ENCODE data around the gene SLIT1. TPM values are rescaled to one million over a fixed set of nuclear protein-coding genes. Genes with fewer than 3 reads are reported as not detected.
A peak's percentile ranks its signal among the peaks of the same experiment; 100 is the strongest.

SLIT1 gene
- total RNA-seq, 2 experiments from 2014 or later = 0.13 to 1.0 TPM

- H3K36me3 ChIP-seq (ENCODE audit: insufficient read depth, low read length) = no peaks in the 10 kb centered on the region
- H3K4me3 ChIP-seq (ENCODE audit: low read depth, low read length, poor library complexity, severe bottlenecking) = no peak overlapping the region
- DNase-seq (ENCODE audit: low spot score) = peak; percentile 77
- TF ChIP-seq EZH2phosphoT487 (IDR thresholded peaks at IDR 0.05; ENCODE audit: borderline replicate concordance, low read depth, low read length) (no peak), CTCF (conservative IDR thresholded peaks at IDR 0.05; ENCODE audit: low read length) (peak; percentile 89)
- no peaks in the 10 kb centered on the region for H3K9me2 ChIP-seq (ENCODE audit: insufficient read depth, low read length)
- peak overlapping the region; percentile 44; the same call in 1 of the 2 replicates for H3K4me2 ChIP-seq (ENCODE audit: low read length)
- no peaks in the 10 kb centered on the region for H3K9me3 ChIP-seq (ENCODE audit: low read length)
- H3K4me1 ChIP-seq (ENCODE audit: insufficient read depth, low read length, poor library complexity, severe bottlenecking) = peaks cover 4% of the 10 kb centered on the region
- intact Hi-C loops (cut with micrococcal nuclease; ENCODE audit: unreplicated experiment) = no loop called here
- H3K27ac ChIP-seq (ENCODE audit: low read depth, low read length, poor library complexity, severe bottlenecking) = no peak overlapping the region
- peak overlapping the region; percentile 8; the same call in 1 of the 2 replicates for H2AFZ ChIP-seq (ENCODE audit: low read length)
- no peaks in the 10 kb centered on the region for H4K20me1 ChIP-seq (ENCODE audit: insufficient read depth, low read length)
- BruUV-seq (replicated peaks) = no TSS peak
- CTCF ChIA-PET (ENCODE audit: unreplicated experiment) = interaction anchor here (0.8 to 2.1 kb wide), 3 partner anchors 13 to 197 kb away, joined by 3 to 8 read pairs (median 7); no protein-coding TSS in a partner anchor
- H3K79me2 ChIP-seq (ENCODE audit: insufficient read depth, low read depth, low read length) = no peaks in the 10 kb centered on the region
- POLR2A ChIA-PET = interaction anchor here (0.7 kb wide), 1 partner anchor 245 kb away, joined by 3 read pairs; no protein-coding TSS in a partner anchor
Observed at GRCh38 chr10:97037365-97038361, 148.1 kb downstream of the SLIT1 start.

- H3K27ac ChIP-seq (ENCODE audit: low read depth, low read length, poor library complexity, severe bottlenecking) = no peak overlapping the region
- no peak overlapping the region for H2AFZ ChIP-seq (ENCODE audit: low read length)
- no peak overlapping the region for H3K4me3 ChIP-seq (ENCODE audit: low read depth, low read length, poor library complexity, severe bottlenecking)
- peaks cover 4% of the 10 kb centered on the region for H3K4me1 ChIP-seq (ENCODE audit: insufficient read depth, low read length, poor library complexity, severe bottlenecking)
- POLR2A ChIA-PET = no interaction called here
- CTCF ChIA-PET (ENCODE audit: unreplicated experiment) = interaction anchor here (0.6 to 1.2 kb wide), 3 partner anchors 10 to 60 kb away, joined by 3 read pairs; no protein-coding TSS in a partner anchor
- no peak overlapping the region for H3K4me2 ChIP-seq (ENCODE audit: low read length)
- no peak for TF ChIP-seq EZH2phosphoT487 (IDR thresholded peaks at IDR 0.05; ENCODE audit: borderline replicate concordance, low read depth, low read length)
- TF ChIP-seq CTCF (conservative IDR thresholded peaks at IDR 0.05; ENCODE audit: low read length) = no peak
- intact Hi-C loops (cut with micrococcal nuclease; ENCODE audit: unreplicated experiment) = no loop called here
- no peaks in the 10 kb centered on the region for H3K9me3 ChIP-seq (ENCODE audit: low read length)
- no TSS peak for BruUV-seq (replicated peaks)
- DNase-seq (ENCODE audit: low spot score) = no peak
- H3K36me3 ChIP-seq (ENCODE audit: insufficient read depth, low read length) = no peaks in the 10 kb centered on the region
- H4K20me1 ChIP-seq (ENCODE audit: insufficient read depth, low read length) = no peaks in the 10 kb centered on the region
- H3K9me2 ChIP-seq (ENCODE audit: insufficient read depth, low read length) = no peaks in the 10 kb centered on the region
- no peaks in the 10 kb centered on the region for H3K79me2 ChIP-seq (ENCODE audit: insufficient read depth, low read depth, low read length)
Observed at GRCh38 chr10:97034958-97035769, 150.6 kb downstream of the SLIT1 start.
